Endodermal cell (in vitro differentiated cells): ENCODE results near the gene C1QTNF4. TPM values are rescaled to one million over a fixed set of nuclear protein-coding genes. Genes with fewer than 3 reads are reported as not detected.
A peak's percentile ranks its signal among the peaks of the same experiment; 100 is the strongest.

Experiments used
- DNase-seq: peaks from one replicate; pipeline ENCODE4 v3.0.0-alpha.2; 2017
- H3K27ac ChIP-seq: 2 replicates; pipeline ENCODE4 v1.5.1; 2013; ENCODE audit warnings: mild to moderate bottlenecking, low read depth, low read length, moderate library complexity
- H3K27me3 ChIP-seq: 2 replicates; pipeline ENCODE4 v1.6.1; 2013; ENCODE audit warnings: mild to moderate bottlenecking, low read length, moderate library complexity; ENCODE audit not compliant: insufficient read depth, control insufficient read depth, poor library complexity, severe bottlenecking
- H3K36me3 ChIP-seq: 2 replicates; pipeline ENCODE4 v1.7.0; 2013; ENCODE audit warnings: mild to moderate bottlenecking, low read length, moderate library complexity; ENCODE audit not compliant: control insufficient read depth, insufficient read depth
- H3K4me1 ChIP-seq: one replicate; pipeline ENCODE4 v1.7.0; 2013; ENCODE audit warnings: low read length; ENCODE audit not compliant: control insufficient read depth, insufficient read depth
- H3K4me3 ChIP-seq: 2 replicates; pipeline ENCODE4 v1.5.1; 2013; ENCODE audit warnings: mild to moderate bottlenecking, low read length, moderate library complexity
- H3K9ac ChIP-seq: 2 replicates; pipeline ENCODE4 v1.6.1; 2013; ENCODE audit warnings: mild to moderate bottlenecking, low read length, moderate library complexity; ENCODE audit not compliant: poor library complexity, severe bottlenecking; ENCODE audit errors: extremely low read depth
- H3K9me3 ChIP-seq: 2 replicates; pipeline ENCODE4 v1.6.1; 2013; ENCODE audit warnings: mild to moderate bottlenecking, low read length, moderate library complexity; ENCODE audit not compliant: control insufficient read depth
- H3K27ac Mint-ChIP-seq: 2 replicates; pipeline ENCODE4 v1.8.0; 2020; ENCODE audit warnings: mixed read lengths
- H3K27me3 Mint-ChIP-seq: 2 replicates; pipeline ENCODE4 v1.8.0; 2021; ENCODE audit warnings: mild to moderate bottlenecking, mixed read lengths; ENCODE audit not compliant: insufficient read depth
- H3K36me3 Mint-ChIP-seq: 2 replicates; pipeline ENCODE4 v1.8.0; 2020; ENCODE audit warnings: low read depth, mixed read lengths
- H3K4me1 Mint-ChIP-seq: 2 replicates; pipeline ENCODE4 v1.8.0; 2020; ENCODE audit warnings: mixed read lengths
- H3K4me3 Mint-ChIP-seq: 2 replicates; pipeline ENCODE4 v1.8.0; 2020; ENCODE audit warnings: mild to moderate bottlenecking, moderate library complexity, mixed read lengths
- H3K9me3 Mint-ChIP-seq: 2 replicates; pipeline ENCODE4 v1.8.0; 2020; ENCODE audit warnings: mild to moderate bottlenecking, mixed read lengths
- WGBS, 2 experiments: methylation state at CpG; one replicate each; pipeline versions ENCODE4 v1.1.5 to v1.1.7; 2013; ENCODE audit warnings: missing lambda C conversion rate in 2 of 2, mixed read lengths in 1 of 2; ENCODE audit not compliant: insufficient coverage in 1 of 2, insufficient read length in 1 of 2; 5-methylcytosine and 5-hydroxymethylcytosine counted together
- total RNA-seq, 2 donors: library from RNA; stranded (reverse); fragmentation: NEBNext Ultra II Directional in 1 of 2; extraction: Animal tissue kit (Norgen Biotek cat#: 25700) in 1 of 2; gene quantifications; 2 replicates in 1 of 2; 3 replicates in 1 of 2; pipeline ENCODE4 v1.2.1, GENCODE V29; 2021
- TF ChIP-seq, protein P1 (sequence below): fragments of 200-600 bp; sonication (generic); conservative IDR thresholded peaks from 2 replicates; pipeline ENCODE4 v1.5.0; 2021; ENCODE audit warnings: antibody characterized with exemption, mild to moderate bottlenecking

Gene C1QTNF4
- total RNA-seq, 2 donors from 2014 or later, result 6.9 to 10.5 TPM

DNA sequence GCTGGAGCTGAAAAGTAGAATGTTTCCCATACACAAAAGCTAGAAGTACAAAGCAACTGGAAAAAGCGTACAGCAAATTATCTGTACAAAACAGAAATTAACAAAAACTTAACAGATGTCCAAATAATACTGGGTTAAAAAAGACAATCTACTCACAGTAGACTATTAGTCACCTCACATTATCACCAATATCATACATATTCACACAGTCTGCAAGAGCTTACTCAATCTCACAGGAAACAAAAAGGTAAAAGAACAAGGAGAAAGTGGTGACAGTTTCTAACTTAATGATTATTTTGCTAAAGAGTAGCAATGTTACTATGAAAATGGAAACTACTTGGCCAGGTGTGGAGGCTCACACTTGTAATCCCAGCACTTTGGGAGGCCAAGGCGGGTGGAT, 53.1 kb downstream of the C1QTNF4 start:
- no peak for DNase-seq
- Mint-ChIP-seq H3K9me3 (no peaks in the 10 kb centered on the region), H3K27me3 (no peaks in the 10 kb centered on the region), H3K36me3 (peaks cover 27% of the 10 kb centered on the region), H3K4me1 (peaks cover 10% of the 10 kb centered on the region), H3K4me3 (no peak overlapping the region), H3K27ac (peak overlapping the region; percentile 11)
- WGBS, 2 experiments, result 97 to 100% methylated on average over 1 to 2 of the region's 2 CpGs
- Histone ChIP-seq H3K4me1 (no peaks in the 10 kb centered on the region), H3K27me3 (no peaks in the 10 kb centered on the region), H3K36me3 (peaks cover 28% of the 10 kb centered on the region), H3K9ac (no peak overlapping the region), H3K9me3 (no peaks in the 10 kb centered on the region), H3K27ac (no peak overlapping the region), H3K4me3 (no peak overlapping the region)
- TF ChIP-seq, protein P1, sequence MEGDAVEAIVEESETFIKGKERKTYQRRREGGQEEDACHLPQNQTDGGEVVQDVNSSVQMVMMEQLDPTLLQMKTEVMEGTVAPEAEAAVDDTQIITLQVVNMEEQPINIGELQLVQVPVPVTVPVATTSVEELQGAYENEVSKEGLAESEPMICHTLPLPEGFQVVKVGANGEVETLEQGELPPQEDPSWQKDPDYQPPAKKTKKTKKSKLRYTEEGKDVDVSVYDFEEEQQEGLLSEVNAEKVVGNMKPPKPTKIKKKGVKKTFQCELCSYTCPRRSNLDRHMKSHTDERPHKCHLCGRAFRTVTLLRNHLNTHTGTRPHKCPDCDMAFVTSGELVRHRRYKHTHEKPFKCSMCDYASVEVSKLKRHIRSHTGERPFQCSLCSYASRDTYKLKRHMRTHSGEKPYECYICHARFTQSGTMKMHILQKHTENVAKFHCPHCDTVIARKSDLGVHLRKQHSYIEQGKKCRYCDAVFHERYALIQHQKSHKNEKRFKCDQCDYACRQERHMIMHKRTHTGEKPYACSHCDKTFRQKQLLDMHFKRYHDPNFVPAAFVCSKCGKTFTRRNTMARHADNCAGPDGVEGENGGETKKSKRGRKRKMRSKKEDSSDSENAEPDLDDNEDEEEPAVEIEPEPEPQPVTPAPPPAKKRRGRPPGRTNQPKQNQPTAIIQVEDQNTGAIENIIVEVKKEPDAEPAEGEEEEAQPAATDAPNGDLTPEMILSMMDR, result no peak

DNA sequence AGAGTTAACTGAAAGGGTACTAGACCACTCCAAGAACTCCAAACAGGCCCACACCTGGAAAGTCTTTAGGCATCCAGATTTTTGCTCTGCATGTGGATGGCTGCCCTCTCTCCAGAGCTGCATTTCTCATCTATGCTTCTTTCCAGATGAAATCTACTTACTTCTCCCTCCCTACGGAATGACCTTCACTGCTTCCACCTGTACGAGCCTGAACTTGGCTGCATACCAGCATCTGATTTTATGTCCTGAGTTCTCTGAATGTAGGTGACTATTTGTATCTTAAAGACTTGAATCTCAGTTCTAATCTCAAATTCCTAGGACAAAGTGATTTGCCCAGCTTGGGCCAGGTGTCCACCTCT, 54.6 kb downstream of the C1QTNF4 start:
- Histone ChIP-seq H3K9ac (no peak overlapping the region), H3K27ac (no peak overlapping the region), H3K36me3 (peaks cover 40% of the 10 kb centered on the region), H3K4me1 (no peaks in the 10 kb centered on the region), H3K9me3 (no peaks in the 10 kb centered on the region), H3K27me3 (no peaks in the 10 kb centered on the region), H3K4me3 (no peak overlapping the region)
- no peak for DNase-seq
- no peak overlapping the region for H3K4me3 Mint-ChIP-seq
- H3K9me3 Mint-ChIP-seq, result no peaks in the 10 kb centered on the region
- TF ChIP-seq, protein P1, result no peak
- peaks cover 35% of the 10 kb centered on the region for H3K36me3 Mint-ChIP-seq
- 81 to 100% methylated on average over 2 of the region's 2 CpGs for WGBS, 2 experiments
- H3K27ac Mint-ChIP-seq, result no peak overlapping the region
- H3K27me3 Mint-ChIP-seq, result no peaks in the 10 kb centered on the region
- H3K4me1 Mint-ChIP-seq, result peaks cover 12% of the 10 kb centered on the region

Other genes starting within 250 kb of the C1QTNF4 start
- gene MYBPC3, start 241.7 kb downstream of the C1QTNF4 start, total RNA-seq, result under 1 TPM in 1 of 2 donors, not detected in 1; 0.07 TPM
- gene SPI1, start 215.9 kb downstream of the C1QTNF4 start, total RNA-seq, result not detected
- 10 to 100 TPM; 34.7 to 40.4 TPM for gene SLC39A13, start 185.8 kb downstream of the C1QTNF4 start, total RNA-seq
- 100 to 1,000 TPM; 152 to 175 TPM for gene PSMC3, start 168.0 kb downstream of the C1QTNF4 start, total RNA-seq
- gene RAPSN, start 145.3 kb downstream of the C1QTNF4 start, total RNA-seq, result under 1 TPM; 0.40 to 0.64 TPM
- 100 to 1,000 TPM; 202 to 205 TPM for gene CELF1, start 41.3 kb downstream of the C1QTNF4 start, total RNA-seq
- gene PTPMT1, start 28.8 kb downstream of the C1QTNF4 start, total RNA-seq, result 10 to 100 TPM; 55.8 to 65.0 TPM
- gene KBTBD4, start 15.4 kb downstream of the C1QTNF4 start, total RNA-seq, result 10 to 100 TPM; 13.7 to 14.8 TPM
- gene NDUFS3, start 15.3 kb downstream of the C1QTNF4 start, total RNA-seq, result 100 to 1,000 TPM; 104 to 106 TPM
- gene FAM180B, start 7.7 kb downstream of the C1QTNF4 start, total RNA-seq, result under 1 TPM in 1 of 2 donors, not detected in 1; 0.20 TPM
- 100 to 1,000 TPM; 123 to 147 TPM for gene MTCH2, start 48.1 kb upstream of the C1QTNF4 start, total RNA-seq
- gene AGBL2, start 121.0 kb upstream of the C1QTNF4 start, total RNA-seq, result 1 to 10 TPM; 5.0 to 8.7 TPM
- gene FNBP4, start 172.9 kb upstream of the C1QTNF4 start, total RNA-seq, result 100 to 1,000 TPM; 118 to 141 TPM